ENCODE data around the gene PNMA6E.
"Not testable (repeated sequence)": the region's sequence is repeated elsewhere in the genome, so short reads cannot be mapped to it uniquely, and the experiment has no call there.

PNMA6E gene

DNA sequence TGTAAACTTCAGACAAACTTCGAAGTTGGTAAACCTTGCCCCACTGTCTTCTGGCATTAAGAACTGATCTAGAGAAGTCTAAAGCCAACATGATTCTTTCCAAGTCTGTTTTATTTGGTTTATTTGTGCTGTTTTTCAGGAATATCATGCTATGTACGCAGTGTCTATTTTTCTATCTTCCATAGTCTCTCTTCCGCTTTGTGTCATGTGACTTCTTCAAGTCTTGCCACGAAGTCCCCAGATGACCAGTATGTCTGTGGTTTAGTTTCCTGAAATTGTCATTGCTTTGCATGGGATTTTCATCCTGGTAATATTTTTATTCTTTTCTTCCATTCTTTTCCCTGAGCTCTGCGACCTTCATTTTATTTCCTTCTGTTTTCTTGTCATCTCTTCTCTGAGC is 15.1 kb downstream of the PNMA6E start:
- no peak for DNase-seq (ENCODE audit: low read depth in 3 of 3)

DNA sequence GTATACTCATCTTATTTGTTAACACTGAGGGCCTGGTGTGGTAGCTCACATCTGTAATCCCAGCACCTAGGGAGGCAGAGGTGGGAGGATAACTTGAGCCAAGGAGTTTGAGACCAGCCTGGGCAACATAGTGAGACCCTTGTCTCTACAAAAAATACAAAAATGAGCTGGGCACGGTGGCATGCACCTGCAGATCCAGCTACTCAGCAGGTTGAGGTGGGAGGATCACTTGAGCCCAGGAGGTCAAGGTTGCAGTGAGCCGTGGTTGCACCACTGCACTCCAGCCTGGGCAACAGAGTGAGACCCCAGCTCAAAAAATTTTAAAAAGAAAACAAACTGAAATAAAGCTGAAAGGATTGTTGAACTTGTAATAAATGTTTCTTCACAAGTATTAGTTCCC is 16.2 kb downstream of the PNMA6E start:
- DNase-seq (ENCODE audit: low read depth in 3 of 3): not testable (repeated sequence)

DNA sequence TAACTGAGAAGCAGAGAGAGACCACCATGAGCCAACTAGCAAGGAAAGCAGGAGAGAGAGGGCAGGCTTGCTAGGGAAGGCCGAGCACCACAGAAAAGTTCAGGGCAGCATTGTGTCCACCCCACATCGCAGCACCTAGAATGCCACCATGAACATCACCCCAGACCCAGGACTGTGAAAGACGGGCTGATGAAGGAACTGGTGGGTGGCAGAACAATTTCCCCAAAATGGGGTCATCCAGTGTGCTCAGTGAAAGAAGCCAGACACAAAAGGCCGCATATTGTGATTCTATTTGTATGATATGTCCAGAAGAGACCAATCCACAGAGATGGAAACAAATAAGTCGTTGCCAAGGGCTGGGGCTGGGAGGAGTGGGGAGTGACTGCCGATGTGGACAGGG is 16.8 kb downstream of the PNMA6E start:
- no peak for DNase-seq (ENCODE audit: low read depth in 3 of 3)

DNA sequence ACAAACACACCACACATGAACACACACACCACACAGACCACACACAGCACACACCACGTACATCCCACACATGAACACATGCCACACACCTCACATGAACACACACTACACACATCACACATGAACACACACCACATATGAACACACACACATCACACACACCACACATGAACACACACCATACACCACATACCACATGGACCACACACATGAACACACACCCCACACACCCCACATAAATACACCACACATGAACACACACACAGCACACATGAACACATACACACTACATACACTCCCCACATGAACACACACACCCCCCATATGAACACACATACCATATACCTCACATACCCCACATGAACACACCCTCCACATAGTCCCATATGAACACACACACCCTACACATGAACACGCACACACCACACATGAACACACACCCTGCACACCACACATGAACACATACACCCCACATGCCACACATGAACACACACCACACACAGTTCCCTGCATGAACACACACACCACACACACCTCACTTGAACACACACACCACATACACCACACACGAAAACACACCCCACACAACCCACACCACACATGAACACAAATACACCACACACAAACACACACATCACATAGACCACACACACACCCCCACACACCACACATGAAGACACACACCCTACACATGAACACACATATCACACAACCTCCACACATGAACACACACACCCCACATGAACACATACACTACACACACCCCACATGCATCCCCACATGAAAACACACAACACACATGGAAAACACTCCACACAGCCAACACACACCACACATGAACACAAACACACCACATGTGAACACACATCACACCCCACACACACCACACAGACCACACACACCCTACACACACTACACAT is 18.3 kb downstream of the PNMA6E start:
- no peak for DNase-seq (ENCODE audit: low read depth in 3 of 3)

DNA sequence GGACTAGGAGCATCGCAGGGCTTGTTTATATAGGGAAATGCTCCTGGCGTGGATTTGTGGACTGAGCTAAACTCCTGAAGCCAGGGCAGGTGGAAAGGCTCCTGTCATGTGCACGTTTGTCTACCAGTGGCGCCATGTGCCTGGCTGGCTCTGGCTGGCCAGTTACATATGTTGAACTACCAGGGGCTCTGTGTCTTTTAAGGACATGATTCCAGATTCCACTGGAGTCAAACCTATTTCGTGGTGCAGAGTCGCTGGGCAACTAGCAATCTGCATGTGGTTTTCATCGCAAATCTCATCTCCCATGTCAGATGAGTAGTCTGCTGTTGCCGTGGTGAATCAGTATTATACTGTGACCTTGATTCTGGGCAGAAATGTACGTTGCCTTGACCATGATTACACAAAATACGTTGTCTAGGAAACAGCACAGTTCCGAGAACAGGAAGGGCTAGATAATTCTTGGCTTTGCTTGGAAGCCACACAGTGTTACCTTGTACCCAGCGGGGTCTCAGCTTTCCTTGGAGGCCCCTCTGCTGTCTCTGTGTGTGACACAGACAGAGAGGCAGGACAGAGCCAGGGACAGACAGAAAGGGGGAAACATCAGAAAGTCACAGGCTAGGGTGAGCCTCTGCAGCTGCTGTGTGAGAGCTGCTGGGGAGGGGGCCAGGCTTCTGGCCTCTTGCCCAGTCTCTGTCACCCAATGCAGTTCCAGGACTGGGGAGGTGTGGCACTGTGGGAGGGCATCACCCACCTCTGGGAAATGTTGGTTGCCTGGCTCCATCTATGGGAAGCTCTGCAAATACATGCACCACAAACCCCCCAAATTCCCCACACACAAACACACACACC is 19.2 kb downstream of the PNMA6E start:
- peak in 1 of 3 donors; percentile 13 for DNase-seq (ENCODE audit: low read depth in 3 of 3)

DNA sequence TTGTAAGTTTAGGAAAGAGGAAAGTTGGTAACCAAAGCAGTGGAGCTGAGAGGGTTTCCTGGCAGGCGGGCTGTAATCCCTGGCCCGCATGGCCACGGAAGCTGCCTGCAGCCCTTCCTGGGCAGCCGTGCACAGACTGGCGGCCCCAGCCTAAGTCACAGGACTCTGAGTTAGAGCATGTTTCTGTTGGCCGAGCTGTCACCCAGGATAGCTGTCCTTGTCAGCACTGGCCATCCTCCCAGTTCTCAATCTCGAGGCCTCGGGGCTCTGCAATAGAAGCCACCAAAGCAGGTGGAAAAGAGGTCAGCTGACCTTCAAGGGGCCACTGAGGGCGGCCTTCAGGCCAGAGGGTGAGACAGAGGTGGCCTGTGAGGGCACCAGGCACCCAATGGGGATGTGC is 20.5 kb downstream of the PNMA6E start:
- no peak for DNase-seq (ENCODE audit: low read depth in 3 of 3)

DNA sequence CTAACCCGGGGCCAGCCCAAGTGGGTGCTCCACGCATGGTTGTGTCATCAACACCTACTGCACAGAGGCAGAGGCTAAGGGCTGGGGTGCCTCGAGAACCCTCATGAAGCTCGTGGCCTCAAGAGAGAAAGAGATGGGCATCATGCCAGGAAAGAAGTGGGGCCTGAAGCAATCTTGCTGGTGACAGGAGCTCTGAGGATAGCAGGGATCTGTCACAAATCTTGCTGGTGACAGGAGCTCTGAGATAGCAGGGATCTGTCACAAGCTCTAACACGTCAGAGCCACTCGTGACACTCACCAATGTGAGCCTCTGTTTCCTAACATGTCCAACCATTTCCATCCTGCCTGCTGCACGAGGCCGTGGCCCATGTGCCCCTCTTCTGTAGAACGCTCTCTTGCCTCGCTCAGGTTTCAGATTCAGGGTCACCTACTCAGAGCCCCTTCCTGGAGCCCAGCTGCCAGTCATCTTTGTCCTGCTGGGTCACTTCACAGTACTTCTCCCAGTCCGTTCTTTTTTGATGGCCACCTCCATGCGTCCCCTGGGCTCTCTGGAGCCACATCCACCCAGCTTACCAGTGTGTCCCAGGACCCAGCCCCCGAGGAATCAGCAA is 21.1 kb downstream of the PNMA6E start:
- no peak for DNase-seq (ENCODE audit: low read depth in 3 of 3)

DNA sequence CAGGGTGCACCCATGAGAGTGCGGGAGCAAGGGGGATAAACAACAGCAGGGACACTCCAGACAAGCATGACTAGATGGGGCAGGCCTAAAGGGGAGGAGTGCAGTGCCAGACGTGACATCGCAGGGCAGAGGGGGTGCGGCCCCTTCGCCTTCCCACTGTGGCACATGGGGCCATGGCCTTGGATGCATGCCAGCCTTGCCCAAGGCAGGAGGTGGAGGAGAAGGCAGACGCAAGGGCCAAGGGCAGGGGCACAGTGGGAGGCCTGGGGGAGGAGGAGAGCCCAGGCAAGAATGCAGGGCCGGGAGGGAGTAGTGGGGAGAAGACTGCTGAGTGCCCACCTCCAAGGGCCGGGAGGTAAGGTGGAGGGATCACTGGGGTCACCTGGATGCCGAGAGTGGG is 21.6 kb downstream of the PNMA6E start:
- DNase-seq (ENCODE audit: low read depth in 3 of 3): no peak

DNA sequence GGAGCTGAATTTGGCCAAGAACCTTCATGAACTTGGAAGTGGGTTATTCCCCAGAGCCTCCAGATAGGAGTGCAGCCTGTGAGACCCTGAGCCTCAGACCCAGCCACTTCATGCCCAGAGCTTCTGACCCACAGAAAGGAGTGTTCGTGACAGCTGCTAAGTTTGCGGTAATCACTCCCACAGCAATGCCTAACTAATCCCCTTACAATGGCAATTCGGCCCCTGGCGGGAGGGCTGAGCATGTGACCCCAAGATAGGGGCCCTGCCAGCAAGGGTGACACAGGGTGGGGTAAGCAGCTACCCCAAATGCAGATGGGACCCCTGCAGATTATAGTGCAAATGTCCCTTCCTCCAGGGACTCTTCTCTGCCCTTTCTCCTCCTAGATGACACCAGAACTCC is 22.5 kb downstream of the PNMA6E start:
- no peak for DNase-seq (ENCODE audit: low read depth in 3 of 3)

DNA sequence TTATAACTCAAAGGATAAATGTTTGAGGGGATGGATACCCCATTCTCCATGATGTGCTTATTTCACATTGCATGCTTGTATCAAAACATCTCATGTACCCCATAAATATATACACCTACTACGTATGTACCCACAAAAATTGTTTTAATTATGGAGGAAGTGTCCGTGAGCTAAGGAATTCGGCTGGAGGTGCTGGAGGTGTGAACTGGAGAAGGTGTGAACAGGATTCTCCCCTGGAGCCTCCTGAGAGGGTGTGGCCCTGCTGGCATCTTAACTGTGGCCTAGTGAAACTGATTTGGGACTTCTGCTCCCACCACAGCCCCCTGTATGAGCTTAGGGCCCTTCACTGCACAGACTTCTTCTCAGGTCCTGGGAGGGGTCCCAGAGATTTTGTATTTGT is 23.4 kb downstream of the PNMA6E start:
- no peak for DNase-seq (ENCODE audit: low read depth in 3 of 3)

DNA sequence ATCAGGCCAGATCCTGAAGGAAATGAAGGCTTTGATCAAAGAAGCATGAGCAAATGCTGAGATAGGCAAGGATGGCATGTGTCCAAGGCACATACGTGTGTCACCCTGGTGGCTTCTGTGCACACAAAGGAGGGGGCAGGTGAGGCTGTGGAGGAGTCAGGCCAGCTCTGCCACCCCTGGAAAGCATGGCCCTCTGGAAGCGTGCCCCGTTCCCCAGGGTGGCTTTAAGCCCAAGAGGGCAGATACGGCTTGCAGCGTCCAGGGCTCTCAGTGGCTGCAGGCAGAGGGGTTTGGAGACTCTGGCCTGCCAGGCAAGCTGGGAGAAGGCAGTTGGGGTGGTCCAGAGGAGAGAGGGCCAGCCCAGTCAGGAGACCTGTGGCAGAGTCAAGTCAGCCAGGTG is 25.6 kb downstream of the PNMA6E start:
- no peak for DNase-seq (ENCODE audit: low read depth in 3 of 3)

DNA sequence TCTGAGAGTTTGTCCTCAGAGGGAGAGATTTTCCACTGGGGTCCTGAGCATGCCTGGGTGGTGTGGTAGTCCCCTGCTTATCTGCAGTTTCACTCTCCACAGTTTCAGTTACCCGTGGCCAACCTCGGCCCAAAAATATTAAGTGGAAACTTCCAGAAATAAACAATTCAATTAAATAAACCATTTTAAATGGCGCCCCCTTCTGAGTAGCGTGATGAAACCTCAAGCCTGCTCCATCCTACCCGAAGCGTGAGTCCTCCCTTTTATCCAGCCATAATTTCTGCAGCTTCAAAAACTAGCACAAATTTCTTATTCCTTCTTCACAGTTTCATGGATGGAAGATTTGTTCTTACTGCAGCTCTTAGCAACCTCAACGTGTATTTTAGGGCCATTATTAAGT is 26.7 kb downstream of the PNMA6E start:
- no peak for DNase-seq (ENCODE audit: low read depth in 3 of 3)

DNA sequence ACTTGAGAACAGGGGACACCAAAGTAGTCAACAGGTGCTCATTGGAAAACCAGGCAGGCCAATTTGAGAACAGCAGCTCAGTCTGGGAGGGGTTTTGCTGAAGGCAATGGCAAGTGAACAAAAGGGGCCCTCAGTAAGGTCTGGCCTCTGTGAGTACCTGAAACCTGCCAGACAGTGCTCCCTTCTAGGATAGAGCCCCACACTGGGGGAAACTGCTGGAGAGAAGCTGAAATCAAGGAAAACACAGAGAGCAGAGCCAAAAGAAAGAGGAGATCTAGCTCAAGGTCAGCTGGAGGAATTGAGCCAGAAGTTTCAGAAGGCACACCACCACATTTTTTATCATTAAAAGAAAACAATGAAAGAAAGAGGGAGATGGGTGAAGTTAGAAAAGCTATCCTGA is 28.2 kb downstream of the PNMA6E start:
- DNase-seq (ENCODE audit: low read depth in 3 of 3): no peak

DNA sequence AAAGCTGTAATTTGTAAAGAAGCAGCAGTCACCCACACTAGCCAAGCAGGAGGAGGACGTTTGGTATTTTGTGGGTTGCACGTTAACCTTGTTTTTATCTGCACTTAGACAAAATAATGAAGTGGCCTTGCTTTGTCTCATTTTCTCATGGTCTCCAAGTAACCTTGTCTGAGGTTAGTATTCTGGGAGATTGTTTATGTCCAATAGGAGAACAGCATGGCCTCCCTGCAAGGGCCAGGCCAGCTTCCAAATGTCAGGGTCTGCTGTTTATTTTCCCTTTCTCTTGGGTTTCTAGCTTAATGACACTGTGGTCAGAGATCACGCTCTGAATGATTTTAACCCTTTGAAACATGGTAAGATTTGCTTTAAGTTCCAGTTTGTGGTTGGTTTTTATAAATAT is 29.9 kb downstream of the PNMA6E start:
- no peak for DNase-seq (ENCODE audit: low read depth in 3 of 3)

DNA sequence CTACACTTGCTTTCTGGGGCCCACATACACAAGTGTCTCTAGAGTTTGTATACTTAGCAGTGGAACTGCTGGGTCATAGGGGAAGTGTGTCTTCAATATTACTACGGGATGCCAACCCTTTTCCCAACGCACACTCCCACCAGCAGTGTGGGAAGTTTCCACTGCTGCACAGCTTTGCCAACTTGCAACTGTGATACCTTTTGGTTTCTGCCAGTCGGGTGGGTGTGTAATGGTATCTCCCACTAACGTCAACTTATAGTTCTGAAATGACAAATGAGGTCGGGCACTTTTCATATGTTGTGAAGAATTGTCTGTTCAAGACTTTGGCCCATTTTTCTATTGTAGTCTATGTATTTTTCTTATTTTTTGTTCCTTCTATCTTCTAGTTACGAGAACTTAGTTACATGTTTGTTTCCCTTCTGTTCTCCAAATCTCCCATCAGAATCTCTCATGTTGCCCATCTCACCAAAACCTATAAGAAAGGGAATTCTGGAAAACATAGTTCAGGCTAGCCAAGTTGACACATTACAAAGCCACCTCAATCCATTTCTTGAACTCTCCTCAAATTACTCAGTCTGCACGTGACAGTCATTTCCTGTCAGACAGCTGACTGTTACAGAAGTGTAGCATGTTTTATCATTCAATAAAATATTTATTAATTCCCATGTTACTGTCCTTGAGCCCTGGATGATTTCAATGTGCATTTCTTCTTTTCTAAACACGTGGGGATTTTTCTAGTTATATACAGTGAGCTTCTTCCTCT is 30.7 kb downstream of the PNMA6E start:
- no peak for DNase-seq (ENCODE audit: low read depth in 3 of 3)

DNA sequence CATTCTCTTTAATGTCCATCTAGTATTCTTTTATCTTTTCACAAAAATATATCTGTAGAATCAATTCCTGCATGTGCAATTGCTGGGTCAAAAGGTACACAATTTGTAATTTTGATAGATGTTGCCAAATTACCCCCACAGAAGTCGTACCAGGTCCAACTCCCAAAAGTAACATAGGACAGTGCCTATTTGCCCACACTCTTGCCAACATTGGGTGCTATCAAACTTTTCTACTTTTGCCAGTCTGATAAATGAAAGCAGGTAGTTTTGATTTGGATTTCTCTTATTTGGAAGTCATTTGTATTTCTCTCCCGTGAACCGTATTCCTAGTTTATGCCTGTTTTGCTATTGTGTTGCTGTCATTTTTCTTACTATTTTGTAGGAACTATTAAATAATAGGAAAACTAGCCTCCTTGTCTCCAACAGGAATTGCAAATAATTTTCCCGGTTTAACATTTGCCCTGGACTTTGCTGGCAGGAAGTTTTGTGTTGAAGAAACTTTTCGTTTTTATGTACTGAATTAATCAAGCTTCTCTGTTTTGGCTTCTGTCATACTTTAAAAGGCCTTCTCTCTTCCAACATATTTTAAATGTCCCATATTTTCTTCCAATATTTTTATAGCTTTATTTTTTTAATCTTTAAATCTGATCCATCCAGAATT is 34.1 kb downstream of the PNMA6E start:
- no peak for DNase-seq (ENCODE audit: low read depth in 3 of 3)

DNA sequence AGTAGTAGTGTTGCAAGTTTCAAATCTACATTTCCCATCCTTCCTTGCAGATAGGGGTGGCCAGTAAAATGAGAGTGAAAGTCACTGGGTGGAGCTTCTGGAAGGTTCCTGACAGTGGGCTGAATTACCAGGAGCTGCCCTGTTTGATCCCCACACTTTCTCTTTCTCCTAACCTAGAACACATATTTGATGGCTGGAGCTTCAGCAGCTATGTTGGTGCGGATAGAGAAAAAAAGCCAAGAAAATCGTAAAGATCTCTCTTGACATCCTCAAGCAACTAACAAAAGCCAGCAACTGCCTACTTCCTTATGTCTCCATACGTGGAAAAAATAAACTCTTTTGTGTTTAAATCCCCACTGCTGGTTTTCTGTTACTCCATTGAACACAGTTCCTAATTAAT is 35.0 kb downstream of the PNMA6E start:
- no peak for DNase-seq (ENCODE audit: low read depth in 3 of 3)

DNA sequence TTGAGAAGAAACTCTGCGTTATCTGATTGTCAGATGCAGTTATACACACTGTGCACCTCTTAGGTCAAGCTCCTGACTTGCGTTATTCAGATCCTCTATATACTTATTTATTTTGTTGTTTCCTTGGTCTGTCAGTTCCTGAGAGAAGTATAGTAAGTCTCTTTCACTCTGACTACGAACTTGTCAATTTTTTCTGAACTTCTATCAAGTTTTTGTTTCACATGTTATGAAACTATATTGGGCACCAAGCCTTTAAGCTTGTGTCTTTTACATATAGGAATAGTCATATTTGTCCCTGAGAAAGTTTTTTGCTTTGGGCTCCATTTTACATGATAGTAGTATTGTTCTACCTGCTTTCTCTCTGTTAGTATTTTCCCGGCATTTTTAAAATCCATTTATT is 35.5 kb downstream of the PNMA6E start:
- no peak for DNase-seq (ENCODE audit: low read depth in 3 of 3)

DNA sequence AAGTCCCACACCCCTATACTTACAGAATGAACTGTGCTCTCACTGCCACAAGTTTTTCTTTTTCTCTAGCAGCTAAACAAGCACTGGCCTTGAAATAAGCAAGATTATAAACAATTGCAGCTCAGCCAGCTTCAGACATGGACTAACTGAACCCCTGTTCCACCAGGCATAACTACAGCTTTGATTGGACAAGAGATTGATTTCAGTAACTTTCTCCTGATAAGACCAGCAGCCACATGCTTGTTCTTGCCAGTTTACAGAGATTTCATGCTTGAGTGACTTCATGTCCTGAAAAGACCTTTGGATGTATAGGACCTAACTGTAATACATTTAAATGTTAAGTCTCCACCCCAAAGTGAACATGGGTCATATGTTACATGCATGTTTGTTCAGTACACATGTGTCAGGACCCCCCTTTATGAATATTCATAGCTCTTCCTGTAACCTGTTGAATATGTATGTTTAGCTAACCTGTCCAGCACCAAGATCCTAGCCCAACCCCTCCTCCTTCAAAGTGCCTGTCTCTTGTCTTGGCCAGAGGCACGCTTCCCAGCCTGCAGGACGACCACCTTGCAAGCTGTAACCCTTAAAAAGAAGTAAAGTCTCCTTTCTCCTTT is 39.3 kb downstream of the PNMA6E start:
- DNase-seq (ENCODE audit: low read depth in 3 of 3): no peak

DNA sequence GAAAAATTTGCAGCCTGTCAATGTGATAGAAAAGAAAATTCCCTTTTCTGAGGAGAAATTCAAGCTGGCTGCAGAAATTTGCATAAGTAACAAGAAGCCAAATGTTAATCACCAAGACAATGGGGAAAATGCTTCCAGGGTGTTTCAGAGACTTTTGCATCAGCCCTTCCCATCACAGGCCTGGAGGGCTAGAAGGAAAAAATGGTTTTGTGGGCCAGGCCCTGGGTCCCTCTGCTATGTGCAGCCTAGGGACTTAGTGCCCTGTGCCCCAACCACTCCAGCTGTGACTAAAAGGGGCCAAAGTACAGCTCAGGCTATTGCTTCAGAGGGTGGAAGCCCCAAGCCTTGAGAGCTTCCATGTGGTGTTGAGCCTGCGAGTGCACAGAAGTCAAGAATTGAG is 43.3 kb downstream of the PNMA6E start:
- DNase-seq (ENCODE audit: low read depth in 3 of 3): no peak

DNA sequence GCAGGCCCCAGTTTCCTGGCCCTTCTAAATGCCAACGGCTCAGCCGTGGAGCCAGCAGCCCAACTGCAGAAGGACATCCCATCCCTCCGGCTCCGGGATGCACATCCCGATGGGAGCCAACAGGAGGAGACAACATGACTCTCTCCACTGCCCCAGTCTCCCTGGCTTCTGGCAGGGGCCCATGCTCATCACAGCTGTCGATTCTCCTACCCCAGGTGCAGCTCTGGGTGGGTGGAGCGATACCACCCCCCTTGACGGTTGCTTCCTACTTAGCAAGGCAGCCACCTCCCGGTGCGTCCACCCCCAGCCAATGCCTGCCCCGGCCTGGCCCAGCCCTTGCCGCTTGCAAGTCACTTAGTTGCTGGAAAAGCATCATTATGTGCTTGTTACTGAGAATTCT is 47.7 kb downstream of the PNMA6E start:
- no peak for DNase-seq (ENCODE audit: low read depth in 3 of 3)
